ENCODE results near the gene FANCM.

DNA sequence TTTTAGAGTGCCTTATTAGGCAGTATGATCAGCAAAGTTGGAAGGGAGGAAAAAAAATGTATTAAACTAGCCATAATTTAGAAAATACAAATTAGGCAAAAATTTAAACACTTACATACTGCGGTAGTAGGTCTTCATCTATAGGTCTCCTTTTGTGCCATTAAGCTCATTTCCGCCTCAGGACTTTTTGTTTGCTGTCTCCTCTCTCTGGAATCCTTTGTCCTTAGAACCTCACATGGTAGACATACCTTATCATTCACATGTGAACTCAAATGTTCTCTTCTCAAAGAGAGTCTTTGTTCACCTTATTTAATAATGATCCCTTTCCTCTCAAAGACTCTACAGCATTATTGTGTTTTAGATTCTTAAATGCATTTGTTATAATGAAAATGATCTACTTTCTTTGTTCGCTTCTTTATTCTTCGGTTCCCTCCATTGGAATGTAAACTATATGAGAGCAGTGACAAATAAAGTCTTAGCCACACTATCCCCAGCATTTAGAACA is 14.7 kb downstream of the FANCM start:
- no peak for TF ChIP-seq EZH2phosphoT487 (IDR thresholded peaks at IDR 0.05; ENCODE audit: insufficient read depth, low read depth)
- no peak for TF ChIP-seq EZH2 (IDR thresholded peaks at IDR 0.05; ENCODE audit: insufficient read depth, poor library complexity, severe bottlenecking)
